Kidney glomerular epithelial cell (primary cell): ENCODE data around the gene C10orf90.

Source experiments
- DNase-seq: peaks from one replicate; lab custom pipeline; 2025; lab: John Stamatoyannopoulos, UW

The C10orf90 gene

GRCh38 chr10:126501828-126502227 lies 168.7 kb downstream of the C10orf90 start:
- DNase-seq, result no peak

GRCh38 chr10:126500866-126501265 lies 169.6 kb downstream of the C10orf90 start:
- DNase-seq, result peak; percentile 39

GRCh38 chr10:126500185-126500584 lies 170.3 kb downstream of the C10orf90 start:
- DNase-seq, result no peak

GRCh38 chr10:126499744-126500143 lies 170.7 kb downstream of the C10orf90 start:
- DNase-seq, result no peak

- DNase-seq, result no peak
Measured at GRCh38 chr10:126497672-126498071, 172.8 kb downstream of the C10orf90 start.

- DNase-seq, result no peak
Measured at GRCh38 chr10:126496771-126497545, 173.5 kb downstream of the C10orf90 start.

GRCh38 chr10:126491476-126491875 lies 179.0 kb downstream of the C10orf90 start:
- no peak for DNase-seq

- no peak for DNase-seq
Measured at GRCh38 chr10:126481181-126481580, 189.3 kb downstream of the C10orf90 start.

GRCh38 chr10:126480648-126481047 lies 189.8 kb downstream of the C10orf90 start:
- no peak for DNase-seq

GRCh38 chr10:126479280-126479895 lies 191.1 kb downstream of the C10orf90 start:
- DNase-seq, result no peak

- no peak for DNase-seq
Measured at GRCh38 chr10:126478546-126478945, 191.9 kb downstream of the C10orf90 start.

GRCh38 chr10:126476246-126476645 lies 194.2 kb downstream of the C10orf90 start:
- no peak for DNase-seq

- DNase-seq, result no peak
Measured at GRCh38 chr10:126475074-126475691, 195.3 kb downstream of the C10orf90 start.

GRCh38 chr10:126474031-126474430 lies 196.5 kb downstream of the C10orf90 start:
- DNase-seq, result no peak

- no peak for DNase-seq
Measured at GRCh38 chr10:126470991-126471390, 199.5 kb downstream of the C10orf90 start.

GRCh38 chr10:126469692-126470091 lies 200.8 kb downstream of the C10orf90 start:
- no peak for DNase-seq

- DNase-seq, result no peak
Measured at GRCh38 chr10:126468876-126469643, 201.4 kb downstream of the C10orf90 start.

GRCh38 chr10:126468467-126468866 lies 202.0 kb downstream of the C10orf90 start:
- DNase-seq, result no peak

GRCh38 chr10:126465771-126466170 lies 204.7 kb downstream of the C10orf90 start:
- no peak for DNase-seq

- DNase-seq, result no peak
Measured at GRCh38 chr10:126463286-126463685, 207.2 kb downstream of the C10orf90 start.

GRCh38 chr10:126461289-126461940 lies 209.1 kb downstream of the C10orf90 start:
- no peak for DNase-seq
